Epidermal melanocyte (primary cell): ENCODE measurements around the gene TMEM139.
"Not testable (repeated sequence)": the region's sequence is repeated elsewhere in the genome, so short reads cannot be mapped to it uniquely, and the experiment has no call there.

Experiments
- DNase-seq: peaks from one replicate; pipeline ENCODE4 v3.0.0; 2011; ENCODE audit warnings: low spot score; ENCODE audit not compliant: insufficient read length

The TMEM139 gene

DNA sequence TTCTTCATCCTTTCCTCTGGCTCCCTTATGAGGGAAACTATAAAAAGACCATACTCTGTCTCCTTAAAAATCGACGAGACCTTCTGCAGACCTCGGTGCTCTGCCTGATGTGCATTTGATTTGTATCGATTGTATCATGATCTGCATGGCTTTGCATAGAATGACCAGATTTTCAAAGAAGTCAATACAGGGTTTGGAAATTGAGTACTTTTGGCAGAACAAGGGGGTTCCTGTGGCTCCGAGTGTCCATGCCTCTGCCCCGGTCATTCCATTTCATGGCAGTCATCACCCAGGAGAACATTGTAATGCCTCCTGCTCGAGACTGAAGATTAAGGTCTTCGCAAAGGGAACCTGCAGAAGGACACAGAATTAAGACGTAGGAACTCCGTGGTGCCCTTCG, 4.1 kb downstream of the TMEM139 start:
- no peak for DNase-seq

DNA sequence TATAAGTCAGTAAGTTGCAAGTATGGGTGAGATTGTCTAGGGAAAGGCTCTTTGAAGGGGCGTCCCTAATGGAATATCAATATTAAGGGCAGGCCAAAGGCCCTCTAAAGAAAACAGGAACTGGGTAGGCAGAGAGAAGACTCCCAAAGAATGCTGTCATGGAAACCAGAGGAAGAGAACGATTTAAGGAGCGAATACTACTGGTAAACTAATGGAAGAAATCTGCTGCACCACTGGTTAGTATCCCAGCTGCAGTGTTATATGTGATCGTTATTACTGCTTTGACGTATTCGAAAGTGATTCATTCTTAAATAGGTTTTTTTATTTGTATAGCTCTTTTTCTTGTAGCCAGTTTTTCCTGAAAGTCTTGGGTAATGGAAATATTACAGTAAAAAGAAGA, 4.7 kb downstream of the TMEM139 start:
- DNase-seq = no peak

DNA sequence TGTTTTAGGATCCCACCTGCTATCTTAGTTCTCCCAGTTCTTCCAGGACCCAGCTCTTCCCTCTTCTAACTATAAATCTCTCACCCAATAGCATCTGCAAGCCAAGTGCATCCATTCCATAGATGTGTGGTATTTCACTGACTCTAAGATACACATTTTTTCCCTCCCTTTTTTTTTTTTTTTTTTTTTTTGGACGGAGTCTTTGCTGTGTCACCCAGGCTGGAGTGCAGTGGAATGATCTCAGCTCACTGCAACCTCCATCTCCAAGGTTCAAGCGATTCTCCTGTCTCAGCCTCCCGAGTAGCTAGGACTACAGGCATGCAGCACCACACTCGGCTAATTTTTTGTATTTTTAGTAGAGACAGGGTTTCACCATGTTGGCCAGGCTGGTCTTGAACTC, 5.1 kb downstream of the TMEM139 start:
- not testable (repeated sequence) for DNase-seq

DNA sequence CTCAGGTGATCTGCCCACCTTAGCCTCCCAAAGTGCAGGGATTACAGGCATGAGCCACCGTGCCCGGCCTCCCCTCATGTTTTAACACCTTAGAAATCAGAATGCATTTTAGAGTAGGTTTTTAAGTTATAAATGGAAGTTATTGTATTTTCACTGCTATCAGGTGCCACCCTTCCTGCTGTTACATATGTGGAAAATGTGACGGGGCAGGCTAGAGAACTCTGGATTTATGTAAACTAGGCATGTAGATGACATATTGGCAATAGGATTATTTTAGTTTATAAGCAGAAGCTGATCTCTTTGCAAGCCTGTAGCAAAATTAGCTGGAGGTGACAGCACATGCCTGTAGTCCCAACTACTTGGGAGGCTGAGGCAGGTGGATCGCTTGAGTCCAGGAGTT, 5.5 kb downstream of the TMEM139 start:
- no peak for DNase-seq

DNA sequence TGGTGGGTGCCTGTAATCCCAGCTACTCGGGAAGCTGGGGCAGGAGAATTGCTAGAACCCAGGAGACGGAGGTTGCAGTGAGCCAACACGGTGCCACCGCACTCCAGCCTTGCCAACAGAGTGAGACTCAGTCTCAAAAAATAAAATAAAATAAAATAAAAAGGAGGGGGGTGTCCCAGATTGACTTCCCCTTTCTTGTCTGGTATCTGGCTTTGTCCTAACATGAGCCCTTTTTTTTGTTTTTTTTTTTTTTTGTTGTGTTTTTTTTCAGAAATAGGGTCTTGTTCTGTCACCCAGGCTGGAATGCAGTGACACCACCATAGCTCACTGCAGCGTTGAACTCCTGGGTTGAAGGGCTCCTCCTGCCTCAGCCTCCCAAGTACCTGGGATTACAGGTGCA, 8.1 kb downstream of the TMEM139 start:
- no peak for DNase-seq

DNA sequence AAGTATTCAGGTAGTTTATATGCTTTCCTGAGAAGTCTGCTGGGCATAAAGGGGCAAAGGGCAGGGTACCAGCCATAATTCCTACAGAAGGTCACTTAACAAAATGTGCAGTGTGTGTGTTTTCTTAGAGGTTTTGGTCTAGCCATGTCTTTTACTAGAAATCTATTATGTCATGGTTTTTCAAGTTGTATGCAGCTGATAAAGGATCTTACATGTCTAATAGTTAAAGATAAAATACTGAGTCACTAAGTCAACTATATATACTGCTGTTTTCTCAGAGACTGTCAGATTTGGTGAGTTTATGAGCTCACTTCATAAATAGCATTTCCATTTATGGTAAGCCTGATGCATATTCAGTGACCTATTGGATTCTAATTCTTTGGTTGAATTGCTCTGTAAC, 11.1 kb downstream of the TMEM139 start:
- DNase-seq = no peak

DNA sequence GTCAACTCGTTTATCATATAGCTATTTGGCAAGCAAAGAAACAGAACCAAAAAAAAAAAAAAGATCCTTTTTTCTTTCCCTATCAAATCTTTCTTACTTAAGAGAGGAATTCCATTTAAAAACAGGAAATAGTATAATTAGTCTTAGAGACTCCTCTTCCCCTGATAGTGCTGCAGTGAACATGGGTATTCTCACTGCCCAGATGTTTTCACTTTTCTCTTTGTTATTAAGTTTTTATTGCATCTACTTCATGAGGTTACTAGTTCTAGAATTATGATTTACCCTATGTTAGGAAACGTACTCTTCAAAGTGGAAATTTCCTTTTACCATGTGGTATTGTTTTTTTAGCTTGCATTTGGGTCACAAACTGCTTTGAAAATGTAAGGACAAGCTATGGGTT, 11.9 kb downstream of the TMEM139 start:
- DNase-seq = no peak

DNA sequence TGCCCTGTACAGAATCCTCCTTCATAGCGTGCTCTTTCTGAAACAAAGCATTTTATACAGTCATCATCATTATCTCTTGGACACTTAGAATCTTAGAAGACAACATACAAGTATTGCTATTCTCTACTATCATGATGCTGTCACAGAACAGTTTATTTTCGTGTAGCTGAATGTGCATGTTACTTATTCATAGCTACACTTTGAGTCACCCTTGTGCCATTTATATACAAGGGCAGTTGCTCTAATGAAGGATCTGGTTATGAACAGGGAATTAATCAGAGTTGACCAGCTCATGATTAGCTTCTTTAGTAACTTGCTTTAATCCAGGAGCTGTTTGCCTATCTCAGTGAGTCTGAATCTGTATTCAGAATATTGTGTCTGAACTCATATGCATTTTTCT, 14.6 kb downstream of the TMEM139 start:
- DNase-seq = no peak

DNA sequence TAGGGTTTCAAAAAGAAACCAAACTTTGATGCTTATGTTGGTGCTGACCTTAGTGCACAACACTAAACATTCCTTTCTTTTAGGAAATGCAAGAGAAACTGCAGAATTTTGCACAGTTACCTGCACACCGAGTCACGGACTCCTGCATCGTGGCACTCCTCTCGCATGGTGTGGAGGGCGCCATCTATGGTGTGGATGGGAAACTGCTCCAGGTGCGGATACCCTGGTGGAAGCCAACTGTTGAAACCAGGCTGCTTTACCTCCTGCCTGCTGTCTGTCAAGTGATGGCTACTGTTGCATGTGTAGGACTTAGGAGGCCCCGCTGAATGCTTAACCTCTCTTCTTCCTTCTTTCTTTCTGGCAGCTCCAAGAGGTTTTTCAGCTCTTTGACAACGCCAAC, 15.1 kb downstream of the TMEM139 start:
- no peak for DNase-seq

DNA sequence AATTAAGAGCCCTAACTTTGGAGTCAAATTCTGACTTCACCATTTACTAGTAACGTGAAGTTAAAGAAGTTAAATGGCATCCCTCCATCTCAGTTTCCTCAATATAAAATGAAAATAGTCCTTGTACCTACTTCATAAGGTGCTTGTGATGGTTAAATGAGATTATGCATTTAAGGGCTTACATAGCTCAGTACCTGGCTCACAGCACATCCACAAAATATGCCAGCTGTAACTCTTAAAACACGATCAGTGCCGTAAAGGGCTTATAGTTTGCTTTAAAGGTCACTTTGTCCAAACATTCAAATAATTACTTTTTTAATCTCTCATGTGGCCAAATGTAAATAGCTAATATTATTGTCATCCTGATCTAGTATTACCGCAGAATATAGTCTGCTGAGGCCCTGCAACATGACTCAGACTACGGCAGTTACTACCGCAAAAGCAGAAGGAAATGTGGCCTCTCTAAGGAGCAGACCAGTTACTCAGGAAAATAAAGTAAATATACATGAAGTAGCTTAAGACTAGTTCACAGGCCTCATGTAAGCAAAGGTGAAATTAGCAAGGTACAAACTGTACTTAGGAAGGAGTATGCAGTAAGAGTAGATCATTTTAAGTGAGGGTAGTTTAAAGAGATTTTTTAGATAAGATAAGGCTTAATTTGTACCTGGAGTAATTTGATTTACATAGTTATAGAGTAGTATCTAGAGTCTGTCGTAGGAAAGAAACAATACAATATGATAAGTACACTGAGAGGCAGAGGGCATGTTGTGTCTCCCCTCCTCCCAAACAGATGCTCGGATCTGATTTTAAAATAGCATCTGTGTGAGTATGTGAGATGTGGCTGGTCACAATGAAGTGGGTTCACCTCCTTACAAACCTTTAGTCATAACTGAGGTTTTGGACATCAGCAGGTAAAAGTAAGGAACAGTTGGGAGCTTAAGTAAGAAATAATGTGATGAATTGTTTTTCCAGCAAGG, 16.5 kb downstream of the TMEM139 start:
- DNase-seq = no peak

DNA sequence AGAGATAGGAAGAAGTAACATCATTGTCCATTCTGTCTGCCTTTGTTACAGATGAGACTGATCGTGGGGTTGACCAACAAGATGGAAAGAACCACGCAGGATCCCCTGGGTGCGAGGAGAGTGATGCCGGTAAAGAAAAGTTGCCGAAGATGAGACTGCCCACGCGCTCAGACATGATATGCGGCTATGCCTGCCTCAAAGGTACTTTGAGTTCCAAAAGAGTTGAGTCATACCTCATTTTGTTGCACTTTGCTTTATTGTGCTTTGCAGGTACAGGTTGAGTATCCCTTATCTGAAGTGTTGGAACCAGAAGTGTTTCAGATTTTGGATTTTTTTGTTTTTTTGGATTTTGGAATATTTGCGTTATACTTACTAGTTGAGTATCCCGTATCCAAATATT, 19.0 kb downstream of the TMEM139 start:
- DNase-seq = no peak

DNA sequence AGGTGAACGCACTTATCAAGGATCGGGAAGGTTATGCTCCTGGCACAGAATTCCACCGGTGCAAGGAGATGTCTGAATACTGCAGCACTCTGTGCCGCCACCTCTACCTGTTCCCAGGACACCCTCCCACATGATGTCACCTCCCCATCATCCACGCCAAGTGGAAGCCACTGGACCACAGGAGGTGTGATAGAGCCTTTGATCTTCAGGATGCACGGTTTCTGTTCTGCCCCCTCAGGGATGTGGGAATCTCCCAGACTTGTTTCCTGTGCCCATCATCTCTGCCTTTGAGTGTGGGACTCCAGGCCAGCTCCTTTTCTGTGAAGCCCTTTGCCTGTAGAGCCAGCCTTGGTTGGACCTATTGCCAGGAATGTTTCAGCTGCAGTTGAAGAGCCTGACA, 20.2 kb downstream of the TMEM139 start:
- DNase-seq = no peak

DNA sequence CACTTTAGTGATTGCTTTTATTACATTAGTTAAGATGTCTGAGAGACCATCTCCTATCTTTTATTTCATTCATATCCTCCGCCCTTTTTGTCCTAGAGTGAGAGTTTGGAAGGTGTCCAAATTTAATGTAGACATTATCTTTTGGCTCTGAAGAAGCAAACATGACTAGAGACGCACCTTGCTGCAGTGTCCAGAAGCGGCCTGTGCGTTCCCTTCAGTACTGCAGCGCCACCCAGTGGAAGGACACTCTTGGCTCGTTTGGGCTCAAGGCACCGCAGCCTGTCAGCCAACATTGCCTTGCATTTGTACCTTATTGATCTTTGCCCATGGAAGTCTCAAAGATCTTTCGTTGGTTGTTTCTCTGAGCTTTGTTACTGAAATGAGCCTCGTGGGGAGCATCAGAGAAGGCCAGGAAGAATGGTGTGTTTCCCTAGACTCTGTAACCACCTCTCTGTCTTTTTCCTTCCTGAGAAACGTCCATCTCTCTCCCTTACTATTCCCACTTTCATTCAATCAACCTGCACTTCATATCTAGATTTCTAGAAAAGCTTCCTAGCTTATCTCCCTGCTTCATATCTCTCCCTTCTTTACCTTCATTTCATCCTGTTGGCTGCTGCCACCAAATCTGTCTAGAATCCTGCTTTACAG, 20.8 kb downstream of the TMEM139 start:
- DNase-seq = no peak

DNA sequence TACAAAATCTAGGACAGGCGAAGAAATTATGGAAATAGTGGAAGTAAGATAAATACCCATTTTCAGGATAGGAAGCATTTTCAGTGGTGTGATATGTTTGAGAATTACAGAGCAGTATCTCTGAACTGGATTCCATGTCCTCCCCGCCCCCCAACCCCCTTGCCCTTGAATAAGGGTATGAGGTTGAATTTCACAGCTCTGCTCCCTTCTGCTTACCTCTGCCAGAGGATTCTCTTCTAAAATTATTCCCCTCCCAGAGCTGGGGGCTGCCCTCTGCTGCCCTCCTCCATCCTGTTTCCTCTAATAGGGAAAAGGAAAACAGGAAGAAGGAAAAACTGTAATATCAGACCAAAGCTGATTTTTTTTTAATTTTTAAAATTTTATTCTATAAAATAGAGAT, 23.9 kb downstream of the TMEM139 start:
- no peak for DNase-seq

DNA sequence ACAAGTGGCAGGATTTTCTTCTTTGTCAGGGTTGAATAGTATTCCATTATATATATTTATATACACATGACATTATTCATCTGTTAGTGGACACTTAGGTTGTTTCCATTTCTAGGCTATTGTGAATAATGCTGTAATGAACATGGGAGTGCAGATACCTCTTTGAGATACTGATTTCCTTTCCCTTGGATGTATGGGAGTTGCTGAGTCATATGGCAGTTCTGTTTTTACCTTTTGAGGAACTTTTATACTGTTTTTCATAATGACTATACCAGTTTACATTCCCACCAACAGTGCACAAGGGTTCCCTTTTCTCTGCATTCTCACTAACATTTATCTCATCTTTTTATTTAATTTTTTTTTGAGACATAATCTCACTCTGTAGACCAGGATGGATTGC, 29.4 kb downstream of the TMEM139 start:
- DNase-seq = no peak

DNA sequence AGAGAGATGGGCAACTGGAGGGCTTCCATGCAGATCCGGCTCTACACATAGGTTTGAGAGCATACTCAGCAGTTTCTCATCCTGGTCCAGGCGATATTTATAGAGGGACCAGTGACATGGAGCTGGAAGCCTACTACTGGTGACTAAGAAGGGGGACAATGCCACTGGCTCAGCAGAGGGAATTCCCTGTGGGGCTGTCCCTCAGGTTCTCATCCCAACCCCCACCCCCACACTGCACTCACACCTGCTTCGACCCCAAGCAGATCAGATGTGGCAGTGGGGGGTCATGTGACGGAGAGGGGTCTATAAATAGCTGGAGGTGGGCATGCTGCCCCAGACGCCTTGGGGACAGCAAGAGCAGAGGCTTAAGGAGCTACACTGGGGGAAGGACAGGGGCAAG, 31.0 kb downstream of the TMEM139 start, which contains the start of gene CLCN1:
Gene CLCN1 (plus strand): TSS at position 336 of the 400 bp plus-strand sequence. CDS start 102 bp downstream, outside the sequence.
- DNase-seq = no peak

DNA sequence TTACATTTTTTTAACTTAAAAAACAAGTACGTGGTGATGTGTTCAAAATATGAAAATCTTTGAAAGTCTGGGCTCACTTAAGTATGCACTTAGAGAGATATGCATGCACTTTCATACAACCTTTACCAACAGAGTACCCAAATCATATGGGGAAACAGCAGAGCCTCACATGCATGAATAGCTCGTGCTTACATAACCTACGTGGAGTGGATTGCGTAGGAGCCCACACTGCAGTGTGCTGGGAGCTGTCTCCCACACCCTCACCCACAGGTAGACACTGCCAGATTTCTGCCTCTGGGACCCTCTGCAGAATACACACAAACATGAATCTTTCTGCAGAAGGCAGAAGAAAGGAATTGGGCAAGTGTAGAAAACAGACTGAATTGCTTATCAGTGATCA, 31.7 kb downstream of the TMEM139 start:
- no peak for DNase-seq

DNA sequence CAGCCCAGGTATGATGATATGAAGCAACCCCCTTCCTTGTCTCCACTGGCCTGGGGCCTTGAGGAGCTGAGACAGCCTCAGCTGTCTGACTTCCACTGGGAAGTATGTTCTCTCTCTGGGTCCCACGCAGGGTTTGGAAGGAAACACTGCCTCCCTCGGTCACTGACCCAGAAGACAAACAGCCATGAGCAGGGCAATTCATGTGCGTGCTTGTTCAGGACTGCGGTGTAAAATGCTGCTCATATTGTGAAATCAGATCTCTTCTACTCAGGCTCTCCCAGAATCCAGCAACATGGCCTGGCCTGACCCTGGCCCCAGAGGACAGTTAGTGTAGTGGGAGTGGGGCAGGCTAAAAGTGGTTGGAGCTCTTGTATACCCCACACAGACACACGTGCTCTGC, 33.9 kb downstream of the TMEM139 start:
- DNase-seq = no peak

DNA sequence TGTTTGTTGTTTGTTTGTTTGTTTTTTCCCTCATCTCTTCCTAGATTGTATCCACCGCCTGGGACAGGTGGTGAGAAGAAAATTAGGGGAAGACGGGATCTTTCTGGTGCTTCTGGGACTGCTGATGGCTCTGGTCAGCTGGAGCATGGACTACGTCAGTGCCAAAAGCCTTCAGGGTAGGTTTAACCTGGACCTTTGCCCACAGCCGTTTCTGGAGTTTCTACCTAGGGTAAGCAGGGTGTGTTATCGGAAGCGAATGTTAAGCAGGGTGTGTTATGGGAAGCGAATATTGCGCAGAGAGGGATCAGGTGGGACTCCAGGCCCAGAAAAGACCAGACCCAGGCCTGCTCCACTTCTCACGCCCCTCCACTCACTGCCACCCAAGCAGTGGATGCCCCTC, 35.9 kb downstream of the TMEM139 start:
- no peak for DNase-seq

DNA sequence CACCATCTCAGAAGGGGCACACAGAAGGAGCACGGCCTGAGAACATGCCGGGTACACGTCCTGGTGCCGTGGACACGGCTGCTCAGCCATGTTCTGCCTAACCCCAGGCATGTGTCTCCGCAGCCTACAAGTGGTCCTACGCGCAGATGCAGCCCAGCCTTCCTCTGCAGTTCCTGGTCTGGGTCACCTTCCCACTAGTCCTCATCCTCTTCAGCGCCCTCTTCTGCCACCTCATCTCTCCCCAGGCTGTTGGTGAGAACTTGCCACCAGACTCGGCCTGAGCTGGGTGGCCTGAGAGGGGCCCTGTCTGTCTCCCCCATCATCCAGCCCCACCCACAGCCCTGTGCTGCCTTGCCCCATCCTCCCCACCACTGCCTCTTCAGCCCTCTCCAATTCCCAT, 36.5 kb downstream of the TMEM139 start:
- no peak for DNase-seq

DNA sequence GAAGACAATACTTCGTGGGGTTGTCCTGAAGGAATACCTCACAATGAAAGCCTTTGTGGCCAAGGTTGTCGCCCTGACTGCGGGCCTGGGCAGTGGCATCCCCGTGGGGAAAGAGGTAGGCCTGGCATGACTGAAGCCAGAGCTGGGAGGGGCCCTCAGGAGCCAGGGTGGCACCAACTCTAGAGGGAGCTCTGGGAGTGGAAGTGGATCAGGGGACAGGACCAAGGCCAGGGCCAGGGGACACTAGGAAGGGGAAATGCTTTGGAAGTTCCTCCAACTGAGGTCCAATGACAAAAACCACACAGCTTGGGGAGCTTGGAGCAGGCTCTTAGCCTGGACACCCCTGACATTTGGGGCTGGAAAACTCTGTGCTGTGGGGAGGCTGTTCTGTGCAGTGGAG, 37.0 kb downstream of the TMEM139 start:
- no peak for DNase-seq

DNA sequence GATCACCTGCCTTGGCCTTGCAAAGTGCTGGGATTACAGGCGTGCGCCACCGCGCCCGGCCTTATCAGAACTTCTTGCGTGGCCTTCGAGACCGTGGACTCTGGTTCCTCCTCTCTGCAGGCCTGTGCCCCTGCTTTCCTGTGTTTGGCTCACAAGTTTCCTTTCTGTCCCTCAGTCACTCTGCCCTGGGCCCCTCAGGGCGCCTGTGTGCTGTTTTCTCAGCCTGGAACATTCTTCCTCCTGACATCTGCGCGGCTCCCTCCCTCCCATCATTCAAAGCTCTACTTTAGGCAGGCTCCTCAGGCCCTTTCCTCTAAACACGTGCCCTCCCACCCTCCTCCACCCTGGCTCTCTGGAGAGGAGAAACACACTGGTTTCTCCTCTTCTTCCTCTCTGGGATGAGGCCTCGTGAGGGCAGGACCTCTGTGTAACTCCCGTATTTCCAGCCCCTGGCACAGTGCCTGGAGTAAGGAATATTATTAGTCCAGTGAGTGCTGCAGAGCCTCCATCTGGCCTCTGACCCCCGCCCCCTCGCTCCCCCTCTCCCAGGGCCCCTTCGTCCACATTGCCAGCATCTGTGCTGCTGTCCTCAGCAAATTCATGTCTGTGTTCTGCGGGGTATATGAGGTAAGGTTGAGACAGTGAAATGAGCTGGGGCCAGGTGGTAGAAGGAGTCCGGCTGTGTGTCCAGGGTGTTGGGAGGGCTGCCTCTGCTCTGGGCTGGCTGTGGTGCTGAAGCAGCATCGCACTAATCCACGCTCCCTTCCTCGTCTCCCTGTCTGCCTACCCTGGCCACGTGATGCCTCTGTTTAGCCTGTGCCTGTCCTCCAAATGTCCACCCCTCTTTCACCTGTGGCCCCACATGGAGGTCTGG, 38.2 kb downstream of the TMEM139 start:
- DNase-seq = no peak
